Thoracic aorta (tissue), 2 donors: ENCODE results near the gene CDC20B. TPM values are rescaled to one million over a fixed set of nuclear protein-coding genes. Genes with fewer than 3 reads are reported as not detected.

Source experiments
- ATAC-seq: fragments of 150-250 bp; one replicate; pipeline ENCODE4 v1.8.0; 2017; ENCODE audit warnings: low read depth; ENCODE audit not compliant: insufficient number of reproducible peaks, low FRiP score
- DNase-seq: peaks from one replicate; pipeline ENCODE4 v3.0.0-alpha.2; 2020; ENCODE audit warnings: low spot score
- H3K27ac ChIP-seq, 2 donors: fragments of 200-600 bp; sonication (generic); 1 replicate in 1 of 2; 2 replicates in 1 of 2; pipeline ENCODE4 v1.5.1; 2016; ENCODE audit warnings: mild to moderate bottlenecking in 2 of 2, moderate library complexity in 2 of 2
- H3K27me3 ChIP-seq: fragments of 200-600 bp; sonication (generic); replicated peaks from 2 replicates; pipeline ENCODE4 v1.6.0; 2016; ENCODE audit warnings: mild to moderate bottlenecking; ENCODE audit not compliant: insufficient read depth
- H3K36me3 ChIP-seq: fragments of 200-600 bp; sonication (generic); one replicate; pipeline ENCODE4 v1.5.1; 2016
- H3K4me1 ChIP-seq, 2 donors: fragments of 200-600 bp; sonication (generic); 1 replicate in 1 of 2; 2 replicates in 1 of 2; pipeline versions ENCODE4 v1.5.1 to v1.6.0; 2016; ENCODE audit warnings: low read depth in 2 of 2, mild to moderate bottlenecking in 1 of 2; ENCODE audit not compliant: control insufficient read depth in 1 of 2
- H3K4me3 ChIP-seq: fragments of 200-600 bp; sonication (generic); 2 replicates; pipeline ENCODE4 v1.5.1; 2016; ENCODE audit warnings: mild to moderate bottlenecking
- H3K9me3 ChIP-seq: fragments of 200-600 bp; sonication (generic); 2 replicates; pipeline ENCODE4 v1.5.1; 2016
- CTCF ChIP-seq: fragments of 200-600 bp; sonication (generic); IDR thresholded peaks from one replicate; pipeline ENCODE4 v1.5.1; 2019; ENCODE audit warnings: antibody characterized with exemption
- total RNA-seq, 2 donors: library from RNA; depleted of rRNA; stranded (reverse); fragments of >200 nt; gene quantifications; one replicate each; pipeline versions ENCODE4 v1.1.0 to v1.2.3, GENCODE V29; 2016

The CDC20B gene
- total RNA-seq, 2 donors from 2014 or later: not detected

DNA sequence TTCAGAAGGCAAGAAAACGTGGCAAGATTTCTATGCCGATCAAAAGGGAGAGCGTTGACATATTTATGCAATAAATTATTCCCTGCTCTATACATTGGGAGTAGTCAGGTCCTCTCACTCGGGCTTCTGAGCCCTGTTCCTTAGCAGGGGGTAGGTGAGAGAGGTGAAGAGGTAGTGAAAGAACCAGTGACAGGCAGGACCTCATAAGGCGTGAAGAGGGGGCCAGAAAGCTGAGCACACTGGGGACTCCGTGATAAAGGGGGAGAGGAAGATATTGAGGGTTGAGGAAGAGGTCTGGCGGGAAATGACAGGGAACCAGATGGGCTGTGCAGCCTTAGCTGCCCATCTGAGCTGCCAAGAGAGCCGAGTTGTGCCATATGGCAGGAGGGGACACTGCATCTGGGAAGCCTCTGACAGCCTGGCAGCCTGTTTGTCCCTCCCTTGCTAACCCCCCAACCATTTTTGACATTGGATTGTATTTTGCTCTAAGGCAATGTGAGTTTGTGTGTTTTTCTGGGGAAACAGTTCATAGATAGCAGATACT, 782 bp upstream of the CDC20B start:
- no peaks in the 10 kb centered on the region for H3K36me3 ChIP-seq
- peaks cover 43% of the 10 kb centered on the region for H3K27me3 ChIP-seq
- peaks cover 15 to 26% of the 10 kb centered on the region in 2 donors for H3K4me1 ChIP-seq
- no peak for ATAC-seq
- no peak for DNase-seq
- H3K4me3 ChIP-seq: peak overlapping the region; percentile 69
- TF ChIP-seq CTCF: no peak
- H3K27ac ChIP-seq: no peak overlapping the region
- no peaks in the 10 kb centered on the region for H3K9me3 ChIP-seq

GRCh38 chr5:55172051-55172899, 702 bp downstream of the CDC20B start:
- Histone ChIP-seq H3K4me3 (peak overlapping the region; percentile 69), H3K36me3 (no peaks in the 10 kb centered on the region), H3K4me1 (peaks cover 15 to 26% of the 10 kb centered on the region in 2 donors), H3K27me3 (peaks cover 38% of the 10 kb centered on the region), H3K27ac (no peak overlapping the region), H3K9me3 (no peaks in the 10 kb centered on the region)
- ATAC-seq (peak; percentile 80), DNase-seq (no peak)
- TF ChIP-seq CTCF: peak; percentile 75

GRCh38 chr5:55171471-55171870, 1.5 kb downstream of the CDC20B start:
- Histone ChIP-seq H3K4me1 (peaks cover 14 to 22% of the 10 kb centered on the region in 2 donors), H3K36me3 (peaks cover 3% of the 10 kb centered on the region), H3K4me3 (no peak overlapping the region), H3K9me3 (no peaks in the 10 kb centered on the region), H3K27ac (no peak overlapping the region), H3K27me3 (peaks cover 32% of the 10 kb centered on the region)
- TF ChIP-seq CTCF: no peak
- DNase-seq: no peak
- no peak for ATAC-seq

DNA sequence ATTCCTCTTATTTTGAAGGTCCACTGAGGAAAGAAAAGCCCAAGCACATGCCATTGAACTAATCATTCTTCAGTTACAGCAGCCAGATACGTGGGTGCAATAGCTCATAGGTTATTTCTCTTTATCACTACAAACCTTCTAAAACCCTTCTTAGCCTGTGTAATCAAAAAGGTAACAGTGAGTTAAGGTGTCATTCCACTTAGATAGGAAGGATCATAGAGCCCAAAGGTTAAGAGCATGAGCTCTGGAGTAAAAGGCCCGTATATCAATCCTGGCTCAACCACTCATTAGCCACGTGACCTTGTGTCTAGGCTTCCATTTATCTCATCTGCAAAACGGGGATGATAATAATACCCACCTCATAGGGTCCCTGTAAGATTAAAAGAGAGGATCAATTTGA, 10.3 kb downstream of the CDC20B start:
- no peaks in the 10 kb centered on the region for H3K4me1 ChIP-seq
- DNase-seq (no peak), ATAC-seq (no peak)
- H3K27me3 ChIP-seq: no peaks in the 10 kb centered on the region
- no peak overlapping the region for H3K27ac ChIP-seq
- H3K36me3 ChIP-seq: peaks cover 8% of the 10 kb centered on the region
- H3K4me3 ChIP-seq: no peak overlapping the region
- no peaks in the 10 kb centered on the region for H3K9me3 ChIP-seq
- TF ChIP-seq CTCF: no peak

DNA sequence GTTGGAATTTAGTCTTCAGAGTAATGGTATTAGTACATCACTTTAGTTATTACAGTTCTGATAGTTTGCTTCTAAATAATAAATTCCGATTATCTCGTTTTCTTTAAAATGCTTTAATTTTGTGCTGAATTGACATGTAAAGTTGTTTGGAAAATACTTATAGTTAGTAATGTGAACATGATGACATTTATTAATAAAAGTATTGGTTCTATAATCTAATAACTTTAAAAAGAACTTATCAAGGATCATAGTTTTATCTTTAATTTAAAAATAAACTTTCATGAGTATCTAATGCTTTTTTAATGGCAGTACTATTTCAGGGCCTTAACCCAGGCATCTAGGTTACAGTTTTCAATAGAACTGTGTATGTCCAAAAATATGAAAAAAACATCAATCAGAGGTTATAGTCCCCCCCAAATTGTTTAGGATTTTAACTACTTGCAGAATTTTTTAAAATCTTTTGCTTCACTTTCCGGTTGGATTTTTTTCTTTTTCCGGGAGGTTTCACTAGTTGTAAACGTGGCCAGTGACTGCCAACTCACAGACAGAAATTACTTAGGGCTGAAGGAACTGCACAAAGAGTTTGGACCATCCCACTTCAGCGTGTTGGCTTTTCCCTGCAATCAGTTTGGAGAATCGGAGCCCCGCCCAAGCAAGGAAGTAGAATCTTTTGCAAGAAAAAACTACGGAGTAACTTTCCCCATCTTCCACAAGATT, 12.3 kb downstream of the CDC20B start:
- Histone ChIP-seq H3K4me1 (no peaks in the 10 kb centered on the region), H3K9me3 (no peaks in the 10 kb centered on the region), H3K27ac (peak overlapping the region; percentile 50 to 55), H3K27me3 (no peaks in the 10 kb centered on the region), H3K36me3 (no peaks in the 10 kb centered on the region), H3K4me3 (peak overlapping the region; percentile 71)
- no peak for DNase-seq
- no peak for TF ChIP-seq CTCF
- peak; percentile 49 for ATAC-seq
